ENCODE data around the gene MNX1.
A peak's percentile ranks its signal among the peaks of the same experiment; 100 is the strongest.

The MNX1 gene

GRCh38 chr7:156985101-156985992 is 25.1 kb downstream of the MNX1 start:
- H3K27ac ChIP-seq = no peak overlapping the region
- DNase-seq (ENCODE audit: low read depth, low spot score) = no peak

- no peak for DNase-seq (ENCODE audit: low read depth, low spot score)
Observed at GRCh38 chr7:156984174-156984891, 26.1 kb downstream of the MNX1 start.

GRCh38 chr7:156979711-156980110 is 30.8 kb downstream of the MNX1 start:
- H3K27ac ChIP-seq = no peak overlapping the region
- DNase-seq (ENCODE audit: low read depth, low spot score) = no peak

More at GRCh38 chr7:156984174-156984891, 26.1 kb downstream of the MNX1 start:
- no peak overlapping the region for H3K27ac ChIP-seq

- H3K27ac ChIP-seq = no peak overlapping the region
- no peak for DNase-seq (ENCODE audit: low read depth, low spot score)
Observed at GRCh38 chr7:156979007-156979606, 31.4 kb downstream of the MNX1 start.

GRCh38 chr7:156975620-156976019 is 34.8 kb downstream of the MNX1 start:
- no peak overlapping the region for H3K27ac ChIP-seq
- DNase-seq (ENCODE audit: low read depth, low spot score) = no peak

GRCh38 chr7:156969972-156970420 is 40.5 kb downstream of the MNX1 start:
- peak overlapping the region; percentile 88 for H3K27ac ChIP-seq
- DNase-seq (ENCODE audit: low read depth, low spot score) = peak; percentile 46

GRCh38 chr7:156968183-156968582 is 42.3 kb downstream of the MNX1 start:
- peak overlapping the region; percentile 88 for H3K27ac ChIP-seq
- DNase-seq (ENCODE audit: low read depth, low spot score) = no peak

GRCh38 chr7:156966387-156966786 is 44.1 kb downstream of the MNX1 start:
- H3K27ac ChIP-seq = no peak overlapping the region
- no peak for DNase-seq (ENCODE audit: low read depth, low spot score)

GRCh38 chr7:156964971-156965370 is 45.5 kb downstream of the MNX1 start:
- no peak for DNase-seq (ENCODE audit: low read depth, low spot score)
- no peak overlapping the region for H3K27ac ChIP-seq

GRCh38 chr7:156963472-156963871 is 47.0 kb downstream of the MNX1 start:
- no peak for DNase-seq (ENCODE audit: low read depth, low spot score)
- no peak overlapping the region for H3K27ac ChIP-seq

- no peak for DNase-seq (ENCODE audit: low read depth, low spot score)
- no peak overlapping the region for H3K27ac ChIP-seq
Observed at GRCh38 chr7:156962897-156963296, 47.6 kb downstream of the MNX1 start.

- no peak for DNase-seq (ENCODE audit: low read depth, low spot score)
- no peak overlapping the region for H3K27ac ChIP-seq
Observed at GRCh38 chr7:156962145-156962544, 48.3 kb downstream of the MNX1 start.

- DNase-seq (ENCODE audit: low read depth, low spot score) = no peak
- no peak overlapping the region for H3K27ac ChIP-seq
Observed at GRCh38 chr7:156956727-156957126, 53.7 kb downstream of the MNX1 start.

GRCh38 chr7:156954941-156955340 is 55.5 kb downstream of the MNX1 start:
- H3K27ac ChIP-seq = no peak overlapping the region
- DNase-seq (ENCODE audit: low read depth, low spot score) = no peak

Measured in epithelial cell of prostate (primary cell).